Measurements from ENCODE around the gene OR6N1. TPM values are rescaled to one million over a fixed set of nuclear protein-coding genes. Genes with fewer than 3 reads are reported as not detected.

Gene OR6N1
- polyA plus RNA-seq (2013) = not detected

GRCh38 chr1:158771950-158772866 is at the start of gene OR6N1:
TSS of gene OR6N1 (minus strand) at chr1:158772195. CDS start at chr1:158766682, 5,513 bp downstream.
- CTCF ChIA-PET = no interaction called here
- POLR2A ChIA-PET = no interaction called here
- 90% methylated on average over 4 of the region's 6 CpGs for WGBS (ENCODE audit: insufficient coverage)

GRCh38 chr1:158821723-158822122 is 49.7 kb upstream of the OR6N1 start:
- ChIA-PET CTCF (no interaction called here), POLR2A (no interaction called here)
- Histone ChIP-seq H3K36me3 (ENCODE audit: control insufficient read depth in 4 of 4, insufficient read depth in 4 of 4, low read length in 3 of 4) (no peaks in the 10 kb centered on the region), H3K9me3 (ENCODE audit: control extremely low read depth in 1 of 5, control insufficient read depth in 4 of 5, insufficient read depth in 2 of 5, low read depth in 1 of 5, low read length in 4 of 5) (no peaks in the 10 kb centered on the region), H3K4me3 (ENCODE audit: control insufficient read depth in 1 of 7, extremely low read depth in 1 of 7, insufficient read depth in 4 of 7, low read depth in 2 of 7, low read length in 6 of 7) (no peak overlapping the region), H3K27me3 (replicated peaks in 2 of 5; ENCODE audit: control insufficient read depth in 4 of 5, insufficient read depth in 5 of 5, low read length in 4 of 5) (no peaks in the 10 kb centered on the region), H3K4me1 (ENCODE audit: control extremely low read depth in 1 of 4, control insufficient read depth in 4 of 4, insufficient read depth in 4 of 4, low read length in 3 of 4) (peaks cover 20 to 22% (median 21%) of the 10 kb centered on the region in 4 experiments), H3K27ac (ENCODE audit: insufficient read depth in 1 of 2, low read depth in 1 of 2, low read length in 2 of 2, poor library complexity in 1 of 2, severe bottlenecking in 2 of 2) (no peak overlapping the region)
- DNase-seq = no peak
- no CpG with 5 or more reads among the region's 1 CpG for WGBS (ENCODE audit: insufficient coverage)

More at GRCh38 chr1:158771950-158772866, at the start of gene OR6N1:
- no peak within 1 kb of the TSS for H3K4me3 ChIP-seq (ENCODE audit: control insufficient read depth in 1 of 7, extremely low read depth in 1 of 7, insufficient read depth in 4 of 7, low read depth in 2 of 7, low read length in 6 of 7)
- H3K9me3 ChIP-seq (ENCODE audit: control extremely low read depth in 1 of 5, control insufficient read depth in 4 of 5, insufficient read depth in 2 of 5, low read depth in 1 of 5, low read length in 4 of 5) = no peaks in the 10 kb centered on the region
- DNase-seq = no peak
- H3K36me3 ChIP-seq (ENCODE audit: control insufficient read depth in 4 of 4, insufficient read depth in 4 of 4, low read length in 3 of 4) = no peaks in the 10 kb centered on the region
- H3K27ac ChIP-seq (ENCODE audit: insufficient read depth in 1 of 2, low read depth in 1 of 2, low read length in 2 of 2, poor library complexity in 1 of 2, severe bottlenecking in 2 of 2) = no peak within 1 kb of the TSS
- no peaks in the 10 kb centered on the region for H3K27me3 ChIP-seq (replicated peaks in 2 of 5; ENCODE audit: control insufficient read depth in 4 of 5, insufficient read depth in 5 of 5, low read length in 4 of 5)
- no peaks in the 10 kb centered on the region for H3K4me1 ChIP-seq (ENCODE audit: control extremely low read depth in 1 of 4, control insufficient read depth in 4 of 4, insufficient read depth in 4 of 4, low read length in 3 of 4)

GRCh38 chr1:158819461-158820443 is 47.8 kb upstream of the OR6N1 start:
- POLR2A ChIA-PET = no interaction called here
- DNase-seq = peak; percentile 61 to 95 (median 88)
- no peak overlapping the region for H3K4me3 ChIP-seq (ENCODE audit: control insufficient read depth in 1 of 7, extremely low read depth in 1 of 7, insufficient read depth in 4 of 7, low read depth in 2 of 7, low read length in 6 of 7)

GRCh38 chr1:158818975-158819431 is 47.0 kb upstream of the OR6N1 start:
- peak in 2 of 3 donors; percentile 47 to 63 for DNase-seq
- Histone ChIP-seq H3K4me1 (ENCODE audit: control extremely low read depth in 1 of 4, control insufficient read depth in 4 of 4, insufficient read depth in 4 of 4, low read length in 3 of 4) (peaks cover 20 to 22% (median 21%) of the 10 kb centered on the region in 4 experiments), H3K27me3 (replicated peaks in 2 of 5; ENCODE audit: control insufficient read depth in 4 of 5, insufficient read depth in 5 of 5, low read length in 4 of 5) (no peaks in the 10 kb centered on the region), H3K36me3 (ENCODE audit: control insufficient read depth in 4 of 4, insufficient read depth in 4 of 4, low read length in 3 of 4) (no peaks in the 10 kb centered on the region), H3K4me3 (ENCODE audit: control insufficient read depth in 1 of 7, extremely low read depth in 1 of 7, insufficient read depth in 4 of 7, low read depth in 2 of 7, low read length in 6 of 7) (no peak overlapping the region), H3K9me3 (ENCODE audit: control extremely low read depth in 1 of 5, control insufficient read depth in 4 of 5, insufficient read depth in 2 of 5, low read depth in 1 of 5, low read length in 4 of 5) (no peaks in the 10 kb centered on the region), H3K27ac (ENCODE audit: insufficient read depth in 1 of 2, low read depth in 1 of 2, low read length in 2 of 2, poor library complexity in 1 of 2, severe bottlenecking in 2 of 2) (peak overlapping the region; percentile 27 to 76)
- POLR2A ChIA-PET = interaction anchor here (0.6 kb wide), 1 partner anchor 15 kb away, joined by 3 read pairs; no protein-coding TSS in a partner anchor
- CTCF ChIA-PET = interaction anchor here (0.5 to 1.9 kb wide), 3 partner anchors 9 to 154 kb away, joined by 3 to 8 read pairs (median 3); no protein-coding TSS in a partner anchor
- no CpG with 5 or more reads among the region's 1 CpG for WGBS (ENCODE audit: insufficient coverage)

More at GRCh38 chr1:158819461-158820443, 47.8 kb upstream of the OR6N1 start:
- Histone ChIP-seq H3K9me3 (ENCODE audit: control extremely low read depth in 1 of 5, control insufficient read depth in 4 of 5, insufficient read depth in 2 of 5, low read depth in 1 of 5, low read length in 4 of 5) (no peaks in the 10 kb centered on the region), H3K27me3 (replicated peaks in 2 of 5; ENCODE audit: control insufficient read depth in 4 of 5, insufficient read depth in 5 of 5, low read length in 4 of 5) (no peaks in the 10 kb centered on the region), H3K4me1 (ENCODE audit: control extremely low read depth in 1 of 4, control insufficient read depth in 4 of 4, insufficient read depth in 4 of 4, low read length in 3 of 4) (peaks cover 20 to 22% (median 21%) of the 10 kb centered on the region in 4 experiments), H3K27ac (ENCODE audit: insufficient read depth in 1 of 2, low read depth in 1 of 2, low read length in 2 of 2, poor library complexity in 1 of 2, severe bottlenecking in 2 of 2) (peak overlapping the region; percentile 27 to 76), H3K36me3 (ENCODE audit: control insufficient read depth in 4 of 4, insufficient read depth in 4 of 4, low read length in 3 of 4) (no peaks in the 10 kb centered on the region)
- CTCF ChIA-PET = interaction anchor here (0.5 to 1.9 kb wide), 3 partner anchors 10 to 154 kb away, joined by 3 to 8 read pairs (median 3); no protein-coding TSS in a partner anchor
- WGBS (ENCODE audit: insufficient coverage) = 94% methylated on average over 3 of the region's 7 CpGs

- 33% methylated on average over 1 of the region's 1 CpG for WGBS (ENCODE audit: insufficient coverage)
- H3K27ac ChIP-seq (ENCODE audit: insufficient read depth in 1 of 2, low read depth in 1 of 2, low read length in 2 of 2, poor library complexity in 1 of 2, severe bottlenecking in 2 of 2) = peak overlapping the region in 1 of 2 experiments; percentile 76
- peak in 2 of 3 donors; percentile 49 to 77 for DNase-seq
- H3K9me3 ChIP-seq (ENCODE audit: control extremely low read depth in 1 of 5, control insufficient read depth in 4 of 5, insufficient read depth in 2 of 5, low read depth in 1 of 5, low read length in 4 of 5) = no peaks in the 10 kb centered on the region
- CTCF ChIA-PET = interaction anchor here (0.8 to 1.9 kb wide), 2 partner anchors 9 to 18 kb away, joined by 3 to 8 read pairs; no protein-coding TSS in a partner anchor
- no peaks in the 10 kb centered on the region for H3K36me3 ChIP-seq (ENCODE audit: control insufficient read depth in 4 of 4, insufficient read depth in 4 of 4, low read length in 3 of 4)
- no peaks in the 10 kb centered on the region for H3K27me3 ChIP-seq (replicated peaks in 2 of 5; ENCODE audit: control insufficient read depth in 4 of 5, insufficient read depth in 5 of 5, low read length in 4 of 5)
- H3K4me1 ChIP-seq (ENCODE audit: control extremely low read depth in 1 of 4, control insufficient read depth in 4 of 4, insufficient read depth in 4 of 4, low read length in 3 of 4) = peaks cover 20 to 22% (median 22%) of the 10 kb centered on the region in 4 experiments
- POLR2A ChIA-PET = interaction anchor here (0.6 kb wide), 1 partner anchor 15 kb away, joined by 3 read pairs; no protein-coding TSS in a partner anchor
- peak overlapping the region in 3 of 7 experiments; percentile 7 to 21 (median 11) for H3K4me3 ChIP-seq (ENCODE audit: control insufficient read depth in 1 of 7, extremely low read depth in 1 of 7, insufficient read depth in 4 of 7, low read depth in 2 of 7, low read length in 6 of 7)
Observed at GRCh38 chr1:158818560-158818959, 46.6 kb upstream of the OR6N1 start.

GRCh38 chr1:158814970-158815369 is 43.0 kb upstream of the OR6N1 start:
- ChIA-PET POLR2A (no interaction called here), CTCF (no interaction called here)
- Histone ChIP-seq H3K9me3 (ENCODE audit: control extremely low read depth in 1 of 5, control insufficient read depth in 4 of 5, insufficient read depth in 2 of 5, low read depth in 1 of 5, low read length in 4 of 5) (no peaks in the 10 kb centered on the region), H3K4me3 (ENCODE audit: control insufficient read depth in 1 of 7, extremely low read depth in 1 of 7, insufficient read depth in 4 of 7, low read depth in 2 of 7, low read length in 6 of 7) (no peak overlapping the region), H3K4me1 (ENCODE audit: control extremely low read depth in 1 of 4, control insufficient read depth in 4 of 4, insufficient read depth in 4 of 4, low read length in 3 of 4) (peaks cover 24 to 27% (median 25%) of the 10 kb centered on the region in 4 experiments), H3K27me3 (replicated peaks in 2 of 5; ENCODE audit: control insufficient read depth in 4 of 5, insufficient read depth in 5 of 5, low read length in 4 of 5) (no peaks in the 10 kb centered on the region), H3K27ac (ENCODE audit: insufficient read depth in 1 of 2, low read depth in 1 of 2, low read length in 2 of 2, poor library complexity in 1 of 2, severe bottlenecking in 2 of 2) (no peak overlapping the region), H3K36me3 (ENCODE audit: control insufficient read depth in 4 of 4, insufficient read depth in 4 of 4, low read length in 3 of 4) (no peaks in the 10 kb centered on the region)
- no CpG with 5 or more reads among the region's 1 CpG for WGBS (ENCODE audit: insufficient coverage)
- no peak for DNase-seq

Measured in common myeloid progenitor, CD34-positive (primary cell).